GM12874 (cell line): Measurements from ENCODE around the gene LRRC49.

Experiments
- CTCF ChIP-seq: IDR thresholded peaks from 2 replicates; pipeline ENCODE4 v1.5.1; 2011; ENCODE audit warnings: low read depth, mild to moderate bottlenecking, control low read depth, low read length, moderate library complexity; ENCODE audit not compliant: insufficient read depth

The LRRC49 gene

GRCh38 chr15:71051539-71051938, 158.9 kb downstream of the LRRC49 start:
- no peak for TF ChIP-seq CTCF

- no peak for TF ChIP-seq CTCF
Observed at GRCh38 chr15:71052356-71052755, 159.7 kb downstream of the LRRC49 start.

- no peak for TF ChIP-seq CTCF
Observed at GRCh38 chr15:71054286-71054952, 161.8 kb downstream of the LRRC49 start.

- TF ChIP-seq CTCF, result no peak
Observed at GRCh38 chr15:71055461-71055860, 162.8 kb downstream of the LRRC49 start.

GRCh38 chr15:71056111-71056510, 163.5 kb downstream of the LRRC49 start:
- TF ChIP-seq CTCF, result no peak

- no peak for TF ChIP-seq CTCF
Observed at GRCh38 chr15:71057143-71057542, 164.5 kb downstream of the LRRC49 start.

- TF ChIP-seq CTCF, result no peak
Observed at GRCh38 chr15:71057581-71057980, 165.0 kb downstream of the LRRC49 start.

GRCh38 chr15:71060983-71061382, 168.4 kb downstream of the LRRC49 start:
- no peak for TF ChIP-seq CTCF
